ENCODE measurements around the gene CXCL16.
"Not testable (repeated sequence)": the region's sequence is repeated elsewhere in the genome, so short reads cannot be mapped to it uniquely, and the experiment has no call there.

The CXCL16 gene

DNA sequence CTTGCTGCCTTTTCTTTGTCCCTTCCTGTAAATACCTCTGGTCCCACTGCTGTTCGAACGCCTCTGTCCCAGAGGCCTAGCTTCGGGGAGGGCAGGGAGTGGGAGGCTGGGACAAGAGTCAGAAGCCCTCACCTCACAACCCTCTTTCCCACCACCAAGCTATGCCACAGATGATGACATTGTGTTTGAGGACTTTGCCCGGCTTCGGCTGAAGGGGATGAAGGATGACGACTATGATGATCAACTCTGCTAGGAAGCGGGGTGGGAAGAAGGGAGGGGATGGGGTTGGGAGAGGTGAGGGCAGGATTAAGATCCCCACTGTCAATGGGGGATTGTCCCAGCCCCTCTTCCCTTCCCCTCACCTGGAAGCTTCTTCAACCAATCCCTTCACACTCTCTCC, 18.9 kb downstream of the CXCL16 start:
- no peak for DNase-seq

DNA sequence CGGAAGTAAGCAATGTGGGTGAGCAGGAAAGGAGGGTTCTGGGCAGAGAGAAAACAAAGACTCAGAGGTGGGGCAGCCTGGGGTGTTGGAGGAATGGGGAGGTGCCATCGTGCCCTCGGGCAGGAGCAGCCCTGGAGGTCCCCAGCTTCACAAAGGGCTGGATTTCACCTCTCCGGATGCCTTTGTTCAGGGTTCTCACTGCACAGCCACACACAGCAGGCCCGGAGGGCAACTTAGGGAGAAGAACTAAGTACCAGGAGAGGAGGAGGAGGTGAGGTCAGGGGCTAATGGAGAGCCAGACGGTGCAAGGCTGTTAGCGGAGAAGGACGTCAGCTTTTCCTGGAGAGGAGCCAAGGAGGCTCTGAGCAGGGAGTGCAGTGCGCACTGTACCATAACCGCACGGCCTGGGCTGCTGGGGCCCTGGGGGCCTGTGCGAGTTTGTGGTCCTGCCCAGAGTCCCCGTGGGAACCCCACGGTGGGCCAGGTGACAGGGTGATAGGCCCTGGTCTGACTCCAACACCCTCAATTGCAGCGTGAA, 20.0 kb downstream of the CXCL16 start:
- no peak for DNase-seq

DNA sequence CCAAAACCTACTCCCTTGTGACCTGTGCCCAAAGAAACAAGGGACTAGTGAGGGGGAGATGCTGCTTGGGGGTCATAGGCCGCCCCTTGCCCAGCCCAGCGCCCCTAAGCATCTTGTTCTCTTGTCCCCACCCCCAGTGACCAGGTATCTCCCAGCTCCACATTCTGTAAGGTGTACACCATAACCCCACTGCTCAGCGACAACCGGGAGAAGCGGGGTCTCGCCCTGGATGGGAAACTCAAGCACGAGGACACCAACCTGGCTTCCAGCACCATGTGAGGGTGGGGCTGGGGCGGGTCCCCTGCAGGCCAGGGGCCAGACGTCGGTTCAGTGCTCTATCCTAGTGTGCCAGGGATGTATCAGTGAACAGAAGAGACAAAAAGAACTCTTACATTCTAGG, 20.6 kb downstream of the CXCL16 start:
- no peak for DNase-seq

DNA sequence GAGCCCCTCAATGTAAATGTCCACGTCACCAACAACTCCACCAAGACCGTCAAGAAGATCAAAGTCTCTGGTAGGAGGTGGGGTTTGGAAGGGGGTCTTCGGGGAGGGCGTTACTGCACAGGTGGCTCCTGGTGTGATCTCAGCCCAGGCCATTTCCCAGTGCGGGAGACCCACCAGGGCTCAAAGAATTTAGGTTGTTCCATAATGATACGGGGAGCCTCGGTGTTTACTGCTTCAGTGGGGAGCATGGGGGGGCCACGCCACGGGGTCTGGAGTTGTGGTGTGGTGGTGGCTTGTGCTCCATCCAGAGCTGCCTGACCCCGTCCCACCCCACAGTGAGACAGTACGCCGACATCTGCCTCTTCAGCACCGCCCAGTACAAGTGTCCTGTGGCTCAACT, 21.5 kb downstream of the CXCL16 start:
- DNase-seq: no peak

DNA sequence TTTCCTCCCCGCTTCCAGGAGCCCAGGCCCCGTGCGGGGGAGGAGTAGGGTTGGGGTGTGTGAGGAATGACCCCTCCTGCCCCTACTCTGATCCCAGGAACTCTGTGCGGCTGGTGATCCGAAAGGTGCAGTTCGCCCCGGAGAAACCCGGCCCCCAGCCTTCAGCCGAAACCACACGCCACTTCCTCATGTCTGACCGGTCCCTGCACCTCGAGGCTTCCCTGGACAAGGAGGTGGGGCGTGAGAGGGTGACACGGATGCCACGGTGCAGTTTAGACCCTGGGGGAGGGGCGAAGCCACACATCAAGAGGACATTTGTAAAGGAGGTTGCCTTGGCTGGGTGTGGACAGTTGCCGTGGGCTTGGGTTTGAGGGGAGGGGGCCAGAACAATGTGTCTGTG, 21.9 kb downstream of the CXCL16 start:
- DNase-seq: no peak

DNA sequence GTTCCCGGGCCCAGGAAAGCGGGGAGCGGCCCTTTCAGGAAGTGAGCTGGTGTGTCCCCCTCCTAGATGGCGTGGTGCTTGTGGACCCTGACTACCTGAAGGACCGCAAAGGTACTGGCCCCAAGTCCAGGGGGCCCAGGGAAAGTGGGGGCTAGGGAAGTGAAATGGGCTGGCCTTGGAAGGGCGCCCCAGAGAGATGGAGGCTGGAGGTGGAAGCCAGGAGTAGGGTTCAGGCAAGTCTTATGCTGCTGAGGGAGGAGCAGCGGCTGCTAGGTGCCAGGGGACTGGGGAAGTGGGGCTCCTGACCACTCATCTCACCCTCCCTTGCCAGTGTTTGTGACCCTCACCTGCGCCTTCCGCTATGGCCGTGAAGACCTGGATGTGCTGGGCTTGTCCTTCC, 23.6 kb downstream of the CXCL16 start:
- DNase-seq: no peak

DNA sequence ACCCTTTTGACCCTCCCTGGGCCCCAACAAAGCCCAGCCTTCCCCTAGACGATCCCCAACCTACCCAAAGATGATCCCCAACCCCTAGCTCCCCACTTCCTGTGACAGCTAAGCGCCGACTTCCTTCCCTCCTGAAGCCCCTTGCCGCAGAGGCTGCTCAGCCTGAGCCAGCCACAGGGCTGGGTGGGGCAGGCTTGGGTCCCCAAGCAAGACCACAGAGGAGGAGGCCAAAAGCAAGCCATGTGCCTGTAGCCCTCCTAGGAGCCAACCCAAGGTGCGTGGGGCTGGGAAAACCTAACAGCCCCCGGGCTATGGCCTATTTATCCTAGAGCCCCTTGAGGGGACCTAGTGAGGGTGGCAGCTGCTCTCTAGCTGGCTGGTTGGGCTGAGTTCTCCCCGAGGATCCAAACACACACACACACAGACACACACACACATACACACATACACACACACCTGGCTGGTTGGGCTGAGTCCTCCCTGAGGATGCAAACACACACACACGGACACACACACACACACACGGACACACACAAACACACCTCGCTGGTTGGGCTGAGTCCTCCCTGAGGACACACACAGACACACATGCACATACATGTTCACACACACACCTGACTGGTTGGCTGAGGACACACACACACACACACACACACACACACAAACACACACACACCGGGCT, 24.5 kb downstream of the CXCL16 start:
- no peak for DNase-seq

DNA sequence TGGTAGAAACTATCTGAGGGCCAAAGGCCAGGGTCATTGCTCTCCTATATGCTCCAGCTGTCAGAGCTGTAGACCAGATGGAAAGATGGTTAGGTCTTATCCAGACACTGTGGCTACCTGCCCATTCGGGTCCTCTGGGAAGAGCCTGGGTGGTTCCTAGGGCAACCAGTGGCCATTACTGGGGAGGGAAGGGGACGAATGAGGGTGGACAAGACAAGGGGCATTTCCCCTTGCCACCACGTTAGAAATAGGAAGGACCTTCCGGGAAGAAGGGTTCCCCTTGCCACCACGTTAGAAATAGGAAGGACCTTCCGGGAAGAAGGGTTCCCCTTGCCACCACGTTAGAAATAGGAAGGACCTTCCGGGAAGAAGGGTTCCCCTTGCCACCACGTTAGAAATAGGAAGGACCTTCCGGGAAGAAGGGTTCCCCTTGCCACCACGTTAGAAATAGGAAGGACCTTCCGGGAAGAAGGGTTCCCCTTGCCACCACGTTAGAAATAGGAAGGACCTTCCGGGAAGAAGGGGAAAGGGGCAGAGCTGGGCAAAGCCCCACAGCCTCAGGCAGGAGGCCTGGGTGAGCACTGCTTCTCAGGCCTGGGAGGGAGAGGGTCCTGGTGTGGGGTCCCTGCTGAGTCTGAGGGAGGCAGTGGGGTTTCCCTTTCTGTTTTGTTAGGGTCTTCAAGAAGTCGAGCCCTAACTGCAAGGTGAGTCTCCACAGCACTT, 25.2 kb downstream of the CXCL16 start:
- DNase-seq: not testable (repeated sequence)

DNA sequence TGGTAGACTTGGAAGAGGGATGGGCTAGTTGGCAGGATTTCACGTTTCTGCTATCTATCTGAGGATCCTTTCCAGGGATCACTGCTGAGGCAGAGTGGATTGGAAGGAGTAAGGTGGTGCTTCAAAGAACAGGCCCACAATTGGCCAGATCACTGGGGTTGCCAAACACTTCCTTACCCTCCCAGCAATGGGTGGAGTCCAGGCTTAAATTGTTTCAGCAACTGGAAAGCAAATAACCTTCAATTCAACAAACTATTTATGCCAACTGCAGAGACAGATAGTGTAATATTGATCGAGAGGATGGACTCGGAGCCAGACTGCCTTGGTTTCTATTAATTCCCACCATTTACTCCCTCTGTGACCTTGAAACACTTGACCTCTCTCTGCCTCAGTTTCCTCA, 27.2 kb downstream of the CXCL16 start:
- no peak for DNase-seq

DNA sequence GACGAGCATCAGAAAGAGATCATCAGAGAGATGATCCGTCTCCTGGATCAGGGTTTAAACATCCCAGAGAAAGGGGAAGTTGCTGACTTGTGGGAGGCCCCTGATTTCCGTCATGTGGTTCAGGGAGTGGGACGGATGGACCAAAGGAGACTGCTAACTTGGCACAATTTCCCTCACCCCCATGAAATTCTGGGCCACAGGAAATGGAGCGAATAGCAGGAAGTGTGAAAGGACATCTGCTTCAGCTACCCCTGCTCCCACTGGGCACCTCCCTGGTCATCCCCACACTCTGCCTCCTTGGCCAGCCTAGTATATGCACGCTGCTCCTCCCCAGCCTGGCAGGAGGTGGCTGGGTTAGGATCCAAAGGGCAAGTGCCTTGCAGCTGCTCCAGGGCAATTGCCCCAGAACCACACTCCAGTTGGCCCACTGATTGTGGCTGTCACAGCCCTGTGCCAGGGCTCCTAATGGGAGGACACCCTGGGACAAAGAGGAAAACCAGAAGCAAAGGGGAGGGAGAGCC, 28.0 kb downstream of the CXCL16 start:
- DNase-seq: peak in 1 of 2 donors; percentile 41

DNA sequence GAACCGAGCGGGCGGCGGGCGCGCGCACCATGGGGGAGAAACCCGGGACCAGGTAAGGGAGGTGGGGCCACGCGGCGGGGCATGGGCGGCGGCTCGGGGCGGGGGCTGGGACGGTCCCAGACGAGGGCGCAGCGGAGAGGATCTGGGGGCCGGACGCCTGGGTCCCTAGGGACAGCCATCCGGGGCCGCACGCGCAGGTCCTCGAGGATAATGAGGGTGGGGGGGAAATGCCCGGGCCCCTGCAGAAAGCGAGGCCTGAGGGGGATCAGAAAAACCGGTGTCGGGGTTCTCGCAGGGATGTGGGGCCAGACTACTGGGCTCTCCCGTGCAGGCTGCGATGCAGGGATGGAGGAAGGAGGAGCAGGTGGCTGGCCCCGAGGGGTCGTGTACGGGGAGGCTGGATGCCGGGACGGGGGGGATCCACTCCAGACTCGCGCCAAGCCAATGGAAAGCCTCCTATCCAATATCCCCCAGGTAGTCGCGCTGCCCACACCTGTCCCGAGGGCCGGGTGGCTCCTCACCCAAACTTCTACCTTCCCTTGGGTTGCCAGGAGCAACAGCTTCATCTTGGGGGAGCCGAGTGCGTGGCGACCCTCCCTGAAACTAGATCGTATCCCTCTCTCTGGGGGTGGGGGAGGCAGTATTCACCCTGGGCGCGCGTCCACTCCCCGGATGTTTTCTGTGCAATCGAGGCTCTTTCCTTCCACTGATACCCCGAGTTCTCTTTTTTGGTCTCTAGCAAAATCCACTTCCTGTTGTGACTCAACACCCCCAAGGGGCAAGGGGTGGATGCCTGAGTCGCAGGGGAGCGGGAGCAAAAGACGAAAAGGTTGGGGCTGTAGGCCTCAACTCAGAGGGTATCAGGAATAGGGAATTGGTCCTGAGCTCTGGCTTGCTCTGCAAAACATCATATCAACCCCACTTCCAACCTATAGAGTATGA, 28.8 kb downstream of the CXCL16 start:
- DNase-seq: peak in 1 of 2 donors; percentile 41

DNA sequence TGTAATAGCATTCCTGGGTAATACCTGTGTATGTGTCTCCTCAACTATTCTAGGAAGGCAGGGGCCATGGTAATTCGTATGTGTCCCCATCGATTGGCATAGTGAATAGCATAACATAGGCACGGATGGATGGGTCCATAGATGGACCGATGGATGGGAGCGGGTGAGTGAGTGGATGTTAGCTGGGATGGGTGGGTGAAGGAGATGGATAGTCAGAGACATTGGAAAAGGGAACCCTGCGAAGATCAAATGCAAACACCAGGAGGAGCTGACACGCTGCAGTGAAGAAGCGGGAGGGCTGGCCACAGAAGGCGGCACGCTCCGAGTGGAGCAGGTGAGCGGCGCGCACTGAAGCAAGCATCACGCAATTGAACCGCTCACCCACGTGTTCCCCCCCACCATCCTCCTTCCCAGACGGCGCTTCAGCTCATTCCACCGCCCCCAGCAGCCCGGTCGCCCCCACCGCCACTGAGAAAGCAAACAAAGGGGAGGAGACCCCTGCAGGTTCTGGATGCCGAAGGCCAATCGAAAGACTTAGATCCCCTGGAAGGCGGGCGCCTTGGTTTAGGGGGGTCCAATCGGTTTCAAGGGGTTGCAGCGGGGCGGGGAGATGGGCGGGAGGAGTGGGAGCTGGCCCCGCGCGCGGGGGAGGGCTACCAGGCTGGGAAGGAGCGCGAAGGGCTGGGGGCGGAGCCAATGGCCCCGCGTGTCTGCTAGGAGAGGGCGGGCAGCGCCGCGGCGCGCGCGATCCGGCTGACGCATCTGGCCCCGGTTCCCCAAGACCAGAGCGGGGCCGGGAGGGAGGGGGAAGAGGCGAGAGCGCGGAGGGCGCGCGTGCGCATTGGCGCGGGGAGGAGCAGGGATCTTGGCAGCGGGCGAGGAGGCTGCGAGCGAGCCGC, 29.7 kb downstream of the CXCL16 start, which contains the start of gene ARRB2:
Gene ARRB2 (plus strand): TSS at position 839 of the 899 bp plus-strand sequence. CDS start 90 bp downstream, outside the sequence.
- DNase-seq: peak; percentile 97 to 98

DNA sequence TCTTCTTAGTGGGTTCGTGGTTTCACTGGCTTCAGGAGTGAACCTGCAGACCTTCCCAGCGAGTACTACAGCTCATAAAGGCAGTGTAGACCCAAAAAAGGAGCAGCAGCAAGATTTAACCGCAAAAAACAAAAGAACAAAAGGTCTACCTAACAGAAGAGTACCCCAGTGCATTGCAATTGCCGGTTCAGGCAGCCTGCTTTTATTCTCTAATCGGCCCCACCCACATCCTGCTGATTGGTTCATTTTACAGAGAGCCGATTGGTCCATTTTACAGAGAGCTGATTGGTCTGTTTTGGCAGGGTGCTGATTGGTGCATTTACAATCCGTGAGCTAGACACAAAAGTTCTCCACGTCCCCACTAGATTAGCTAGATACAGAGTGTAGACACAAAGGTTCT, 31.3 kb downstream of the CXCL16 start:
- DNase-seq: peak in 1 of 2 donors; percentile 18

DNA sequence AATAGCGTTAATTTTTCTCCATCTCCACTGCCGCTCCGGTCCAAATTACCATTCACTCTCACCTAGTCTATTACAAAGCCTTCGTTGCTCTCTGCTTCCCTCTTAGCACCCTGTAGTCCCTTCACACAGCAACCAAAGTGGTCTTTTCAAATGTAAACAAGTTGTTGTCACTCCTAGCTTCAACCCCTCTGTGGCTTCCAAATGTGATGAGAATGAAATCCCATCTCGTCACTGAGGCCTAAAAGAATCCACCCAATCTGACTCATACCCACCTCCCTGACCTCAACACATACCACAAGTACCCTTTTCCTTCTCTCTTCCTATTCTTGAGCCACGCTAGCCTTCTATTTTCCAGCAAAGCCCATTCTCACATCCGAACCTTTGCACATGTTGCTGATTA, 33.6 kb downstream of the CXCL16 start:
- no peak for DNase-seq

DNA sequence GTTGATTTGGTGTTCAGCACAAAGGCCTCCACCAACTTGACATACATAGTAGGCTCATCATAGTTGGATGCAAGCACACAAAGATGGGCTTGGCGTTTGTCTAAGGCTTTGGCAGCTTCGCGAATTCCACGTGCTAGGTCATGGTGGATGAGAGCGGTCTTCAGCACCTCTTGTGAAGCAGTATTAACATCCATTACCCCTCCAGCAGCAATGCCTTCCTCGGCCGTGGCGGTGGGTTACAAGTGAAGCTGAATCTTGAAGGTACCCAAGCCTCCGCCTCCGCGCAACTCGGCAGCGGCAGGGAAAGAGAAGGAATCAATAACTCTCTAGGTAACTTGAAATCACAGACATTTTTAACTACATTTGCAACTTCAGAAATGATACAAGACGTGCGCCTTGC, 34.7 kb downstream of the CXCL16 start:
- no peak for DNase-seq

DNA sequence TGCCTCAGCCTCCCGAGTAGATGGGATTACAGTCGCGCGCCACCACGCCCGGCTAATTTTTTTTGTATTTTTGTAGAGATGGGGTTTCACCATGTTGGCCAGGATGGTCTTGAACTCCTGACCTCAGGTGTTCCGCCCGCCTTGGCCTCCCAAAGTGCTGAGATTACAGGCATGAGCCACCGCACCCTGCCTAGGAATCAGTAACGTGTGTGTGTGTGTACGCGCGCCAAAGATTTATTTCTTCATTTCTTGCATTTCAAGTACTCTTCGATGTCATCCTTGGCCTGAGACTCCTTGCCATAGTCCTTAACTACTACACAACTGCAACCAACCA, 35.2 kb downstream of the CXCL16 start:
- not testable (repeated sequence) for DNase-seq

DNA sequence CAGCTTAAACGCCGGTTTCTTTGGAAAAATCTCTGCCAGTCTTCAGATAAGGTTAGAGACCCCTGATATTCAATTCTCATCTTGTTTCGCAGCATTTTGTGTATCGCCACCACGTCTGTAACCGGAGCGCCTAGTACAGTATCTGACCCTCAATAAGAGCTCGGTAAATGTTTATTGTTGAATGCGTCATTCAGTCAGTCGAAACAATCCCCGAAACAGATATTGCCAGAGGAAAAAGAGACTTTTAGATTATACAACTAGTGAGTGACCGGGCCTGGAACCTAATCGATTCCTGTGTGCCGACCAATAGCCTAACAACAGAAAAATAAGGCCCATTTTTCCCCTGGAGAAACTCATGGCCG, 36.4 kb downstream of the CXCL16 start:
- DNase-seq: no peak

DNA sequence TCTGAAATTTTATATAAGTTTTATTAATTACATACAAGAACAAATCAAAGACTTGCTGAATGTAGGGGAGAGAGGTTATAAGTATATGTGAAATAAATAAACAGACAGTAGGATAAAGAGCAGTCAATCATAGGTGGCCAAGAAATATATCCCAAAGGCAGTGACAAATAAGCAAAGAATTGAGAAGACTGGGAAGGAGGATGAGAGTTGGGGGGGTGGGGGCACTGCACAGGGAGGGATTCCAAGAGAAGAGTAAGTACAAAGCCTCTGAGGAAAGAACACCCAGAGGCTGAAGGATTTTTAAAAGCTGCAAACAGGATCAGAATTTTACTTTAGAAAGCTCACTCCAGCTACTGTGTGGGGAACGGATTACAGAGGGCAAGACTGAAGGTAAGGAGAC, 38.6 kb downstream of the CXCL16 start:
- no peak for DNase-seq

DNA sequence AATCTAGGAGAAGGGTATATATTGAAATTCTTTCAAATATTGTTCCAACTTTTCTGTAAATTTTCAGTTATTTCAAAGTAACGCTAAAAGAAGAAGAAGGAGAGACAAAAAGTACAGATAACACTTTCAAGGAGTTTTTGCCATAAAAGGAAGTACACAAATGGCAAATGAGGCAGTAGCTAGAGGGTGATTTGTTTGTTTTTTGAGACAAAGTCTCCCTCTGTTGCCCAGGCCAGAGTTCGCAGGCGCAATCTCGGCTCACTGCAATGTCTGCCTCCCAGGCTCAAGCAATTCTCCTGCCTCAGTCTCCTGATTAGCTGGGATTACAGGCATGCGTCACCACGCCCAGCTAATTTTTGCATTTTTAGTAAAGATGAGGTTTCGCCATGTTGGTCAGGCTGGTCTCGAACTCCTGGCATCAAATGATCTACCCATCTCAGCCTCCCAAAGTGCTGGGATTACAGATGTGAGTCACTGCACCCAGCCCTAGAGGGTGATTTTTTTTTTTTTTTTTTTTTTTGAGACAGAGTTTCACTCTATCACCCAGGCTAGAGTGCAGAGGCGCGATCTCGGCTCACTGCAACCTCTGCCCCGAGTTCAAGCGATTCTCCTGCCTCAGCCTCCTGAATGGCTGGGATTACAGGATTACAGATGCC, 40.2 kb downstream of the CXCL16 start:
- DNase-seq: not testable (repeated sequence)

DNA sequence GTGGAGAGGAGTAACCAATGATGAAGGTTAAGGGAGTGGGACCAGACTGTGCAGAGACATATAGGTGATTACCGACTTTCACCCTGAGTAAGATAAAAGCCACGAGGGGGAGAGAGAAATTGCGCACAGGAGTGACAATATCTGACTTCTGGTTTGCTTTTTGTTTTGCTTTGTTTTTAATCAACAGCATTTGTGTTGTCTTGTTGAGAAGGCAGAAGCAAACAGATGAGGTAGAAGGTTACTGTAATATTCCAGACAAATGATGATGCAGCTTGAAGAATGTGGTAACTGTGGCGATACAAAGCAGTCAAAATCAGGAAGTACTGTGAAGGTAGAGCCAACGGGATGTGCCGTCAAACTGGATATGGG, 43.3 kb downstream of the CXCL16 start:
- no peak for DNase-seq

DNA sequence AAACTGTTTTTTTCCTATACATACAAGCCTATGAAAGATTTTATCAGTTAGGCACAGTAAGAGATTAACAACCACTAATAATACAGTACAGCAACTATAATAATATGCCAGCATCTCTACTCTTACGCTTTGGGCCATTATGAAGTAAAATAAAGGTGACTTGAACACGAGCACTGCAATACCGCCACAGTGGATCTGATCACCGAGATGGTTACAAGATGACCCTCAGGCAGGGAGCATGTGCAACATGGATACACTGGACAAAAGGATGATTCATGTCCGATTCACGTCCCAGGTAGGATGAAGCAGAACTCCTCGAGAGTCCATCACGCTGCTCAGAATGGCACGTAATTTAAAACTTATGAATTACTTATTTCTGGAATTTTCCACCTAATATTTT, 46.3 kb downstream of the CXCL16 start:
- no peak for DNase-seq
